KG1 (cell line): ENCODE measurements around the gene STT3B.

Experiments
- DNase-seq: peaks from one replicate; lab custom pipeline; 2025; lab: John Stamatoyannopoulos, UW

Gene STT3B

DNA sequence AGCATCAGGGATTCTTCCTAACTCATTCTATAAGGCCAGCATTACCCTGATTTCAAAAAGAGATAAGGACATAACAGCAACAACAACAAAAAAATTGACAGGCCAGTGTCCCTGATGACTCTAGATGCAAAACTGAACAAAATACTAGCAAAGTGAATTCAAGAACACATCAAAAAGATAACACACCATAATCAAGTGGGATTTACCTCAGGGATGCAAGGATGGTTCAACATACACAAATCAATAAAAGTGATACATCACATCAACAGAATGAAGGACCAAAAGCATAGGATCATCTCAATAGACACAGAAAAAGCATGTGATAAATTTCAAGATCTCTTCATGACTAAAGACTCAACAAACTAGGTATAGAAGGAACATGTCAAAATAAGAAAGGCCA is 119.6 kb downstream of the STT3B start:
- DNase-seq: no peak

GRCh38 chr3:31653464-31653863 is 120.7 kb downstream of the STT3B start:
- DNase-seq: no peak

DNA sequence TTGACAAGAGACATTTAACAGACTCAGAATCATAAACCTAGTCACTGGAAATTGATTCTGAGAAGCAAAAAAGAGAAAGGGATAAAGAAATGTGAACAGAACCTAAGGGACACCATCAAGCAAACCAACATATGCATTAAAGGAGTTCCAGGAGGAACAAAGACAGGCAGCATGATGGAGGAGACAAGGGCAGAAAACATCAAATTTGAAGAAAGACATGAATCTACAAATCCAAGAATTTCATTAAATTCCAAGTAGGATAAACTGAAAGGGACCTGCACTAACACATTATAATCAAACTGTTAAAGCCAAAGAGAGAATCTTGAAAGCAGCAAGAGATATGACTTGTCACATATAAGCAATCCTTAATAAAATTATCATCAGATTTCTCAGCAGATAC is 122.3 kb downstream of the STT3B start:
- no peak for DNase-seq

DNA sequence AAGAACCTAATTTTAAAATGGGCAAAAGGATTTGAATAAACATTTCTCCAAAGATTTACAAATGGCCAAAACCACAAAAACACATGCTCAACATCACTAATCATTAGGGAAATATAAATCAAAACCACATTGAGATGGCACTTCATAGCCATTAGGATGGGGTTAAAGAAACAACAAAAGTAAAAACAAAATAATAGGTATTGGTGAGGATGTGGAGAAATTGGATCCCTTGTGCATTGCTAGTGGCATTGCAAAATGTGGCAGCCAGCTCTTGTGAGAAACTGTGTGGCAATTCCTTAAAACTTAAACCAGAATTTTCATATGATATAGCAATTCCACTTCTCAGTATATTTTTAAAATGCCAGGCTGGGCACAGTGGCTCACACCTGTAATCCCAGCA is 126.5 kb downstream of the STT3B start:
- DNase-seq: no peak

- DNase-seq: no peak
Measured at GRCh38 chr3:31661286-31661685, 128.6 kb downstream of the STT3B start.

DNA sequence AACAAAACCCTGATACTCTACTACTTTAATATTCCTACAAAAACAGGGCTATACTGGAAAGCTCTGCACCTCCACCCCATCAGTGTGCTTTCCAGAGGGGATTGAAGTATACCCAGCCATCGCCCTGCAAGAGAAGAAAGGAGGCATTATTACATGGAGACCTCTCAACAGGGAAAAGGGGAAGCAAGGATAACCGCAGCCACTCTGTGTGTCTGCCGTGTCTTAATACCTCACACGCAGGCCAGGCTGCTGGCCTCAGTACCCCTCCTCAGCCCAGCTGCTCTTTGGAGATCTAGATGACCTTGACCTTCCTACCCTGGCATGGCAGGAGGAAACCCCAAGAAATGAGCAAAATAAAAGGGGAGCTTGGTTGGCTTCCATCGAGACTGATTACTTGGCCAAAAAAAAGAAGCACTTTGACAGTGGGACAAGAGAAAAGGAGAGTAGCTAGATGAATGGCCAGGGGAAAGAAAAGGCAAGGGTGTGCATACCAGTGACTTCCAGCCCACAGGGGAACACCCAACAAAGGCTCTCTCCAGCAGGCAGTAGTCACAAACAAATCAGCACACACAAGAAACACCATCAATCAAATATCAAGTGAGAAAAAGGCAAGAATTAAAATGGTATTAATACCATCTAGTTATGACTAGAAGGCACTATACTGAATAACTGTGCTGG is 129.4 kb downstream of the STT3B start:
- DNase-seq: no peak

DNA sequence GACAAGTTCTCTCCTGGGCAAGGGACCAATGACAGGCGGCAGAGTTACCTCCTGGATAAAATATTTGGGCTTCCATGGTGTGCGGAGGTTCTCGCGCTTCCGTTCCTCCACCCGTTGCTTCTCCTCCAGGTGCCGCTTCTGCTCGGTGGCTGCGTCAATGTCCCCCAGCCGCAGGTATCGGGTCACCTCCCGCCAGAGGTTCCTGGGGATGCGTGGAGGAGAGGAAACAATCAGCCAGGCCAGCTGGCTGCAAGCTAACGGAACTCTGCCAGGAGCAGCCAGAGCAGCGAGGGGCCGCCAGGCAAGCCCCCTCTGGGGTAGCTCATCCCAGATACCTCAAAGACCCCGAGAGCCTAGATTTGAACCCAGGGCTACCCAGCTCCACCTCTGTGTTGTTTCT is 131.3 kb downstream of the STT3B start:
- no peak for DNase-seq

- DNase-seq: no peak
Measured at GRCh38 chr3:31667582-31667981, 134.9 kb downstream of the STT3B start.

DNA sequence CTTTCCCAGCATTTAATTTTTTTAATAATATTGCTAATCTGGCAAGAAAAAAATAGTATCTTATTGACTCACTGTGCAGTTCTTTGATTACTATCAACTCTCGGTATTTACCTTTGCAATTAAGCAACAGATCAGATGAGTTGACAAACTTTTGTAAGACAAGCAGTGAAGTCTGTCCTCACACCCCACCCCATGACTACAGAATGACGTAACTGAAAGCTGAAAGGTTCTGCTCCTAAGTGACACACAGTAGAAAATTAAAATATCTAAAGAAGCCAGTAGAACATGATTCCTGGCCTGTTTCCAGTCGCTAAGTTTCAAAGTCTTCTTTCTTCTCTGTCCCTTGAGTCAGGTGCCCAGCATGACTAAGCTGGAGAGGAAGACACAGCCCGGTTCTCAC is 135.5 kb downstream of the STT3B start:
- no peak for DNase-seq

DNA sequence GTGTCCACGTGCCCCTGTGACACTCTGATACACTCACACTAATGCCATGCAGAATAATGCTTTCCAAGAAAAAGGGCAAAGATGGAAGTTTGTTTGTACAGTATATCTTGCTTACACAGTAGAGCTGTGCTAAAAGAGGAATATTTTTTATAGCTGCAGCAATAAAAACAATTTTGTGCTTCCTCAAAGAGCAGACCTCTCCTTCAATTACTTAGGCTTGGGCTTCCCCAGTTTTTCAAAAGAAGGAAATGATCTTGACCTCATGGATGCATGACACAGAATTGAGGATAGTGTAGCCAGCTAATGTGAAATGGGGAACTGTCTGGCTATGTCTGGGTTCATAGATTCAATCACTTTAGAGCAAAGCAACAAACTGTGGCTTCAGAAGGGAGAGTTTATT is 137.4 kb downstream of the STT3B start:
- DNase-seq: no peak

DNA sequence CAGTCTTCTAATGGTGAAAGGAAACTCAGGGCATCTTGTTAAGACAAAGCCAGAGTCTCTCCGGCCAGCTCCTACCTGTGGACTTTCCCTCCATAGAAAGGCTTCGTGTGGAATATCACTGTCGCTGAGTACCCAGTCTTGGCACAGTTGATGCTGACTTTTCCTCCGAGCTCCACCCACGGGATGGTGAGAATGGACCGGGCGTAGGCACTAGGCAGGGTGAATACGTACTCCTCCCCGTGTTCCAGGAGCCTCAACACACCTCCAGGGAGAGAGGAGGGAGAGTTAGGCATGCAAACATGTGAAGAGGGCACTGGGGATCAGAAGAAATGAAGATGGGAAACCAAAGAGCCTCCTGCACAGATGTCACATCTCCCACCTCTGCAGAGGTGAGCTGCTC is 138.0 kb downstream of the STT3B start:
- DNase-seq: no peak

- no peak for DNase-seq
Measured at GRCh38 chr3:31671451-31671850, 138.7 kb downstream of the STT3B start.

DNA sequence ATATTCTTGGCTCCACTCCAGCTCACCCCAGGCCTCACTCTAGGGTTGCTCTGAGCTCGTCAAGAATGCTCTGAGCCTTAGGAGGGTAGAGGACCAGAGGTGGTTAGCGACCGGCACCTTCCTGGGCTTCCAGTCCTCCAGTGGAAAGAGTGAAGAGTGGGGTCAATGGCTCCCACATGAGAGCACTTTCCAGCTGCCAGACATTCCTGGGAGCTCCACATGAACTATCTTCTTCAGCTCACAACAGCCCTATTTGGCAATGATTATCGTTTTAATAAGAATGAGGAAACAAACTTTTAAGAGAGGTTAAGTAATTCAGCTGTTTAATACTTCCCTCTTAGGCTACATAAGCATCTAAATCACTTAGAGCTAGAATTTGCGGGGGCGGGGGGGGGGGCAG is 139.3 kb downstream of the STT3B start:
- DNase-seq: no peak

DNA sequence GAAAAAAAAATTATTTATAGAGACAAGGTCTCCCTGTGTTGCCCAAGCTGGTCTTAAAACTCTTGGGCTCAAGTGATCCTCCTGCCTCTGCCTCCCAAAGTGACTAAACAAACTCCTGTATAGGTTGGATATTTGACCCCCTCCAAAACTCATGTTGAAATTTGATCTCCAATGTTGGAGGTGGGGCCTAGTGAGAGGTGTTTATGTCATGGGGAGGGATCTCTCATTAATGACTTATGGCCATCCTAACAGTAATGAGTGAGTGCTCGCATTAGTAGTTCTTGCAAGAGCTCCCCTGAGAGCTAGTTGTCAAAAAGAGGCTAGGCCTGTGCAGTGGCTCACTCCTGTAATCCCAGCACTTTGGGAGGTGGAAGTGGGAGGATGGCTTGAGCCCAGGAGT is 141.2 kb downstream of the STT3B start:
- no peak for DNase-seq

GRCh38 chr3:31676556-31676955 is 143.8 kb downstream of the STT3B start:
- DNase-seq: no peak

DNA sequence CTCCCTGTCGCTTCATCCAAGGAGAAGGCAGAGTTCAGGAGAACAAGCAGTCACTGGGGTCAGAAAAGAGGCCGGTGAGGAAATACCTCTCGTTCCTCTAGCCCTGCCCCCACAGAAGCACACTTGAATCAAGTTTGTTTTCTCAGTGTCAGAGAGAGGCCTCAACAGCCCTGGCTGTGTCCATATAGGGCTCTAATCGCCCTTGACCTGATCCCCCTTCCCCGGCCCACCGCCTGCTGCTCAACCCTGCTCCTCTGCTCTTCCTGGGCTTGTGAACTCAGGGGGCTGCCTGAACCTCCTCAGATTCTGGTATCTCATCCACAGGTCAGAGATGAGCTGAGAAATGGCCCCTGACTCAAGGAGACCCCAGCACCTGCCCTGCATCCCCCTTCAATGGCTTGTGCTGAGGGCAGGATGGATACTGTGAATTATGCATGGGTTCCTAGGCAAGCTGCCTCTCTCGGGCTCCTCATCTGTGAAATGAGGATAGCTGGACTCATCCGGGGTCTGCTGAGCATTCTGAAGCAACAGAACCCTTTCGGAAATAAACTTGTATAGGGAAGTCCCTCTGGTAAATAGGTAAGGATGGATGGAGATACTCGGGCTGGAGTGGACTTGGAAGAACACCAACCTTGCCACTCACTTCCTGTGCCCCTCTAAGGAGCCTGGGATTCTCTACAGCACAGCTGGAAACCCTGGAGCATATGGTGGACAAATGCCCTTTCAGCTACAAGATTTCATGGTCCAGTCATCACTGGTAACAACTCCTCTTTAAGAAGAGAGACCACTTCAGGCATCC is 147.5 kb downstream of the STT3B start:
- no peak for DNase-seq
